HepG2 (cell line): Measurements from ENCODE around the gene ENTPD6. TPM values are rescaled to one million over a fixed set of nuclear protein-coding genes. Genes with fewer than 3 reads are reported as not detected.
A peak's percentile ranks its signal among the peaks of the same experiment; 100 is the strongest.

Experiments used
- CC2D1A ChIP-seq: sonication (generic); formaldehyde crosslinking; IDR thresholded peaks from 2 replicates; pipeline ENCODE4 v1.8.1; 2023; ENCODE audit warnings: mild to moderate bottlenecking, missing genetic modification reagents
- IRX3 ChIP-seq: sonication (generic); formaldehyde crosslinking; IDR thresholded peaks from 2 replicates; pipeline ENCODE4 v1.8.1; 2023; ENCODE audit warnings: mild to moderate bottlenecking, low read depth, missing genetic modification reagents, borderline replicate concordance
- KIAA2018 ChIP-seq: sonication (generic); formaldehyde crosslinking; IDR thresholded peaks from 2 replicates; pipeline ENCODE4 v1.5.0; 2020; ENCODE audit warnings: mild to moderate bottlenecking, missing genetic modification reagents, borderline replicate concordance
- KMT2B ChIP-seq: IDR thresholded peaks from 2 replicates; pipeline ENCODE4 v1.6.1; 2016; ENCODE audit warnings: missing genetic modification reagents, missing compliant biosample characterization
- MATR3 ChIP-seq: sonication (generic); formaldehyde crosslinking; IDR thresholded peaks from 2 replicates; pipeline ENCODE4 v1.4.0; 2020; ENCODE audit warnings: missing genetic modification reagents
- PHF20 ChIP-seq: sonication (generic); formaldehyde crosslinking; IDR thresholded peaks from 2 replicates; pipeline ENCODE4 v1.5.0; 2020; ENCODE audit warnings: mild to moderate bottlenecking, missing genetic modification reagents
- SATB2 ChIP-seq: sonication (generic); formaldehyde crosslinking; IDR thresholded peaks from 2 replicates; pipeline ENCODE4 v1.5.0; 2020; ENCODE audit warnings: missing genetic modification reagents
- SRF ChIP-seq: IDR thresholded peaks from 2 replicates; pipeline ENCODE4 v1.6.1; 2011; ENCODE audit warnings: mild to moderate bottlenecking, low read depth, low read length, moderate library complexity
- THAP9 ChIP-seq: sonication (generic); formaldehyde crosslinking; IDR thresholded peaks from 2 replicates; pipeline ENCODE4; 2020; ENCODE audit warnings: missing genetic modification reagents, mild to moderate bottlenecking, borderline replicate concordance
- ZBTB38 ChIP-seq: sonication (generic); formaldehyde crosslinking; IDR thresholded peaks from 2 replicates; pipeline ENCODE4 v1.5.1; 2020; ENCODE audit warnings: mild to moderate bottlenecking, missing genetic modification reagents
- ZFP36L2 ChIP-seq: sonication (generic); formaldehyde crosslinking; IDR thresholded peaks from 2 replicates; pipeline ENCODE4 v1.4.0; 2020; ENCODE audit warnings: missing genetic modification reagents
- ZKSCAN8 ChIP-seq: IDR thresholded peaks from 2 replicates; pipeline ENCODE4 v1.6.1; 2016; ENCODE audit warnings: borderline replicate concordance, missing genetic modification reagents, missing compliant biosample characterization
- ZNF180 ChIP-seq: sonication (generic); formaldehyde crosslinking; IDR thresholded peaks from 2 replicates; pipeline ENCODE4 v1.4.0; 2020; ENCODE audit warnings: low read depth, missing genetic modification reagents, borderline replicate concordance
- ZNF484 ChIP-seq: sonication (generic); formaldehyde crosslinking; IDR thresholded peaks from 2 replicates; pipeline ENCODE4 v1.5.1; 2020; ENCODE audit warnings: mild to moderate bottlenecking, low read depth, missing genetic modification reagents, borderline replicate concordance
- ZNF670 ChIP-seq: sonication (generic); formaldehyde crosslinking; IDR thresholded peaks from 2 replicates; pipeline ENCODE4 v1.8.0; 2022; ENCODE audit warnings: mild to moderate bottlenecking, missing genetic modification reagents, borderline replicate concordance
- polyA plus RNA-seq, 8 experiments: library from polyadenylated mRNA; depleted of rRNA in 3 of 8; stranded (reverse) in 7 of 8; unstranded in 1 of 8; fragments of >200 nt; fragmentation: Illumina TruSeq in 4 of 8; extraction: Trizol in 4 of 8; gene quantifications; 2 replicates each; pipeline versions ENCODE4 v1.2.1 to v1.2.3, GENCODE V29; 2011 to 2016; ENCODE audit warnings: low read depth in 4 of 8, missing spikeins in 1 of 8, mixed read lengths in 1 of 8; ENCODE audit not compliant: insufficient read depth in 1 of 8
- total RNA-seq, 5 experiments: library from RNA; depleted of rRNA; stranded (reverse); fragments of >200 nt; fragmentation: Illumina TruSeq; extraction: Trizol; gene quantifications; 2 replicates each; pipeline ENCODE4 v1.2.3, GENCODE V29; 2016; ENCODE audit warnings: low read depth in 1 of 5
- TF ChIP-seq, protein P1 (sequence below): sonication (generic); formaldehyde crosslinking; IDR thresholded peaks from 2 replicates; pipeline ENCODE4 v1.5.1; 2020; ENCODE audit warnings: missing genetic modification reagents, mild to moderate bottlenecking, borderline replicate concordance

The ENTPD6 gene
- total and polyA plus RNA-seq, 2 of the 13 experiments (the other 11 are each of a cell fraction or from before 2014, with no cell fraction given) = 164 to 172 TPM

- peak; percentile 32; the same call in 1 of the 2 replicates for TF ChIP-seq THAP9 (CRISPR knock-in tag)
- 0 out of 2 replicates have a peak, but pooled peaks have one; percentile 6 for TF ChIP-seq ZNF484 (CRISPR knock-in tag)
- TF ChIP-seq SATB2 (CRISPR knock-in tag) = no peak; the same call in 1 of the 2 replicates
- 0 out of 2 replicates have a peak, but pooled peaks have one; percentile 48 for TF ChIP-seq PHF20 (CRISPR knock-in tag)
- TF ChIP-seq, protein P1, sequence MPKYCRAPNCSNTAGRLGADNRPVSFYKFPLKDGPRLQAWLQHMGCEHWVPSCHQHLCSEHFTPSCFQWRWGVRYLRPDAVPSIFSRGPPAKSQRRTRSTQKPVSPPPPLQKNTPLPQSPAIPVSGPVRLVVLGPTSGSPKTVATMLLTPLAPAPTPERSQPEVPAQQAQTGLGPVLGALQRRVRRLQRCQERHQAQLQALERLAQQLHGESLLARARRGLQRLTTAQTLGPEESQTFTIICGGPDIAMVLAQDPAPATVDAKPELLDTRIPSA (CRISPR knock-in tag) = peak; percentile 15; the same call in 1 of the 2 replicates
- TF ChIP-seq IRX3 = no peak
- no peak; the same call in 1 of the 2 replicates for TF ChIP-seq KMT2B (CRISPR knock-in tag)
- peak; percentile 86; the same call in 1 of the 2 replicates for TF ChIP-seq ZNF180 (CRISPR knock-in tag)
- no peak for TF ChIP-seq SRF
- peak; percentile 71; the same call in 1 of the 2 replicates for TF ChIP-seq ZFP36L2 (CRISPR knock-in tag)
- TF ChIP-seq ZBTB38 = no peak
- TF ChIP-seq ZNF670 (CRISPR knock-in tag) = no peak
- peak; percentile 15; the same call in 1 of the 2 replicates for TF ChIP-seq ZKSCAN8 (CRISPR knock-in tag)
- no peak for TF ChIP-seq MATR3 (CRISPR knock-in tag)
- peak; percentile 22; the same call in 1 of the 2 replicates for TF ChIP-seq CC2D1A (CRISPR knock-in tag)
- TF ChIP-seq KIAA2018 (CRISPR knock-in tag) = no peak
Measured at GRCh38 chr20:25247518-25247955, 52.0 kb downstream of the ENTPD6 start (continued).
